Endometrial microvascular endothelial cells (primary cell): ENCODE results near the gene CCDC13. TPM values are rescaled to one million over a fixed set of nuclear protein-coding genes. Genes with fewer than 3 reads are reported as not detected.

Experiments used
- in situ Hi-C: cut with HindIII; loops from 2 replicates; pipeline ENCODE4 v1.10.0; 2017; ENCODE audit warnings: low sequenced_read_pairs, low pct_unique_long_range_greater_than_20kb; ENCODE audit errors: inconsistent ontology term
- total RNA-seq: library from RNA; depleted of rRNA; stranded (reverse); fragments of >200 nt; gene quantifications from one replicate; pipeline ENCODE4 v1.2.3, GENCODE V29; 2015; ENCODE audit errors: inconsistent ontology term

The CCDC13 gene
- total RNA-seq, 1 donor from 2014 or later = not detected

- in situ Hi-C loops = no loop called here
Observed at GRCh38 chr3:42762046-42762724, 10.9 kb downstream of the CCDC13 start.

DNA sequence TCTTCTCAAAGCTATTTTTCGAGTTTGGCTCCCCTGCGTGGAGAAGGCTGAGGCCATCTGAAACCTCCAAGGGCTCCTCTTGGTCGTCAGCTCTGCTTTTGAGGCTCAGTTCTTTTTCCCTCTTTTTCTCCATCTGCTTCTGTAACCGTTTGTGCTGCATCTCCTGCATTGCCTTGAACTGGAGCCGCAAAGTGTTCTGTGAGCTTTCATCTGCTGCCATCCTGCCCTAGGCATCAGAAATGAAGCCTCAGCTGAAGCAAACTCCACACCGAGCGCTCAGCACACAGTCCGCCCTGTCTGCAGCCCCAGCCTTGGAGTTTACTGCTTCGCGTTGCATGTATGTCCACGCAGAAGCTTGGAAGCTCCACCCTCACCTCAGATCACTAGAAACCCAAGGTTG, 14.9 kb downstream of the CCDC13 start:
- in situ Hi-C loops = no loop called here

- in situ Hi-C loops = no loop called here
Observed at GRCh38 chr3:42756681-42757213, 16.3 kb downstream of the CCDC13 start.

DNA sequence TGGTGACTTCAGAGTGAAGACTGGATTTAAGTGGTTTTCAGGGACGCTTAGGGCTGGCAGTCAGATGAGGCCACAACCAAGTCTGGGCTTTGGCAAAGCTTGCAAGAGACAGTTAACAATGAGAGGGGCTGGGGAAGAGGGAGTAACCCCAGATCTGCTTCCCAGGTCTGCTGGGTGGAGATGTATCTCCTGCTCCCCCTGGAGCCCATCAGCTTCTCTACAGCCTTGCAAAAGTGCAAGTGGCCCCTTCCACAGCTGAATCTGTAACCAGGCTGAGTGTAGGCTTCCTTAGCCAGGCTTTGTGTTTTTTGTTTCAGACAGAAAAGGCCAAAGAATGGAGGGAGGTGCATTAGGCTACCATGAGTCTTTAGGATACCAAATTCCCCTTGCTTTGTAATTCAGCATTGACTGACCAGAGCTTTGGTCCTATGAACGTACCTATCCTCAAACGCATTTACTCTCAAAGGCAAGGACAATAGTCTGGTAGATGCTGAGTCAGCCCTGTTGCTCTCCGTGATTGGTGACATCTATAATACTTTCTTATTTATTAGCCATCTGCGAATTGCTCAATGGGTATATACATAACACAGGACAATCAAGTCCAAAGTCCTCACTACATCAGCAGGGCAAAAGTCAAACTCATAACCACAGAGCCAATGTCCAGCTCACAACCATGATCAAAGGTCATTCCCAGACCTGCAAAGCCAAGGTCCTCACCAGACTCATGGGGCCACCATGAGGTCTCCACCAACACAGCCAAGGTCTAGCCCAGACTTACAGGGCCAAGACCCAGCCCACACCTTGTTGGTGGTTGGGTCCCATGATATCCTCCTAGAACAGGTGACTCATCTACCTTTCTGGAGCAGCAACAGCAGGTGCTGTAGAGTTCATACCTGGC, 17.1 kb downstream of the CCDC13 start:
- in situ Hi-C loops = no loop called here

DNA sequence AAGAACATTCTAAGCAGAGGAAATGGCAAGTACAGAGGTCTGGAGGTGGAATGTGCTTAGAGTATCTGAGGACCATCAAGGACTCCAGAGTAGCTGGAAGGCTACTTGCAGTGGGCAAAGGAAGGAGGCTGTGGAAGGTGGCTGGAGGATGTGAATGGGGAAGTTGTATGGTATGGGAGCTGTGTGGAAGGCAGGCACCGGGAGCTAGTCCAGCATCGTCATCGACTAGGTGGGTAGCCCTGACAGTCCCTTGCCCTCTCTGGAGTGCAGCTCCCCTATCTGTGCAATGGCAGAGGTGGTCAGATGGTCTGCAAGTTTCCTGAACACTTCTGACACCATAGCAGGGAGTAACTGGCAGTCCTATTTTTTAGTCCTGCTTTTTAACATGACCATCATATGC, 19.3 kb downstream of the CCDC13 start:
- in situ Hi-C loops = no loop called here

- in situ Hi-C loops = no loop called here
Observed at GRCh38 chr3:42752961-42753360, 20.1 kb downstream of the CCDC13 start.

- in situ Hi-C loops = no loop called here
Observed at GRCh38 chr3:42752441-42752840, 20.6 kb downstream of the CCDC13 start.

DNA sequence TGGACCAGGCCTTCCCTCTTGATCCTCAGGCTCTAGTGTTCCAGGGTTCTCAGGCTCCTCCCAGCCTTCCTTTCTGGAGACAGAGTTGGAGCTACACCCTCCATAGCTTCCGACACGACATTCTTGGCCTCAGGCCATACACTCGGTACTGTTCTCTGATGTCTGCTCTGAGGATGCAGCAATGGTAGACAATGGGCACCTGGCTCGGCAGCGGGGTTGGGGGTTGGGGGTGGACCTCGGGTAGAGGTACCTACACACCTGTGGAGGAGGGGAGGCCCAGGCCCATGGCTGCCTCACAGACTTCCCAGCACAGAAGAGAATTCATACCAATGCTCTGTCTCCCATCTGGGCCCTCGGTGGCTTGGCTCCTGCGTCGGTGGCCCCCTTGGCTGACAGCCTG, 21.4 kb downstream of the CCDC13 start:
- in situ Hi-C loops = no loop called here

DNA sequence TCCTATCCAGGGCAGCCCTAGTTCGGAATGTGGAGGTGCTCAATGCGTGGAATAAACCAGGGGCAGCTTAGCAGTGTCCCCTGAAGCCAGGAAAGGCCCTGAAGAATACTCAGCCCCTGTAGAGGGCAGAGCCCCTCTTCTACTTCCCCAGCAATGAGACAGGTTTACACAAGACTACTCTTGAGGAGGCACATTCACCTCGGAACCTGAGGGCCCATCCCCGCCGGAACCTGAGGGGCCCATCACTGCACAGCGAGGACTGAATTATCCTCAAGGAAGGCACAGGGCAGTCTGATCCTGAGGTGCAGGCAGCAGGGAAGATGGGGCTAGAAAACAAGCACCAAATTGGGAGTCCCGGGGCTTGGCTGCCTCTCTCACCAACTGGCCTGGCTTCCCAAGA, 22.2 kb downstream of the CCDC13 start:
- in situ Hi-C loops = no loop called here

- in situ Hi-C loops = no loop called here
Observed at GRCh38 chr3:42749753-42750231, 23.3 kb downstream of the CCDC13 start.

GRCh38 chr3:42749025-42749752, 23.9 kb downstream of the CCDC13 start:
- in situ Hi-C loops = no loop called here

GRCh38 chr3:42747581-42747980, 25.5 kb downstream of the CCDC13 start:
- in situ Hi-C loops = no loop called here

DNA sequence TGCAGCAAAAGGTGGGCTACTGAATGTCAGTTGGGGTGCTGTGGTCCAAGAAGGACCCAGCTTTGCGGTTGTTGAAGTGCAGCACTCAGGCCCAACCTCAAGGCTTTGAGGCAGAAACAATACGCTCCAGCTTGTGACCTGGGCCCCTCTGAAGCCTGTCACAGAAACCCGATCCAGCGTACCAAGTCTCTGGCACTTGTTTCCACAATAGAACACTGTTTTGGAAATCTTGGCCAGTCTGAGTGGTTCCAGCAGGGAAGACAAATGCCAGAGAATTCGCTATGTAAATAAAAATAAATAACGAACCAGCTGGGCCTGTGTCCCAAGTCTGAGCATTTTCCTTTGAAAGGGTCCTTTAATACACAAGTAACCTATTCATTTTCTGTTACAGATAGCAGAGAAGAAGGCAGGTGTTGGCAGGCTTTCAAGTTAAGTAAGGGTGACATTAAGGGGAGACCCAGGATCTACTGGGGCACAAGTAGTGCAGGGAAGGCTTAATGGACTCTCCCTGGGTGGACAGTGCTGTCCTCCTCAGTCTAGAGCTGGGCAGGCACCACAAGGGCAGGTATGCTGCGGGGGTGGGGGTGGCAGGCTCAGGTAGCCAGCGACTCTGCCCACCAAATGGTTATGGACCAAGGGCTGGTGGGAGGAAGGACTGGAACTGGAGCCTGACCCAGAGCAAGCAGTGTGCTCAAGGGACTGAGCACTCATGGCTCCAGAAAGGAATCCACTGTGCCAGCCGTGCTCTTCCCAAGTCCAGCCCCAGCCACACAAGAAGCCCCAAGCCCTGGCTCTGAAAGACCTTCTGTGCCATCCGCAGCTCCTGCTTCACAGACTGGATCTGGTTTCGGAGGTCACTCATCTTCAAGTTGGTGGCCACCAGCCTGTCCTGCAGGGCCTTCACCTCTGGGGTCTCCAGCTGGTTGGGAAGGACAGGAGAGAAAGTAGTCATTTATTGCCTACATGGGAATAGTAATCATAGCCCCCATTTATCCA, 26.3 kb downstream of the CCDC13 start:
- in situ Hi-C loops = no loop called here

DNA sequence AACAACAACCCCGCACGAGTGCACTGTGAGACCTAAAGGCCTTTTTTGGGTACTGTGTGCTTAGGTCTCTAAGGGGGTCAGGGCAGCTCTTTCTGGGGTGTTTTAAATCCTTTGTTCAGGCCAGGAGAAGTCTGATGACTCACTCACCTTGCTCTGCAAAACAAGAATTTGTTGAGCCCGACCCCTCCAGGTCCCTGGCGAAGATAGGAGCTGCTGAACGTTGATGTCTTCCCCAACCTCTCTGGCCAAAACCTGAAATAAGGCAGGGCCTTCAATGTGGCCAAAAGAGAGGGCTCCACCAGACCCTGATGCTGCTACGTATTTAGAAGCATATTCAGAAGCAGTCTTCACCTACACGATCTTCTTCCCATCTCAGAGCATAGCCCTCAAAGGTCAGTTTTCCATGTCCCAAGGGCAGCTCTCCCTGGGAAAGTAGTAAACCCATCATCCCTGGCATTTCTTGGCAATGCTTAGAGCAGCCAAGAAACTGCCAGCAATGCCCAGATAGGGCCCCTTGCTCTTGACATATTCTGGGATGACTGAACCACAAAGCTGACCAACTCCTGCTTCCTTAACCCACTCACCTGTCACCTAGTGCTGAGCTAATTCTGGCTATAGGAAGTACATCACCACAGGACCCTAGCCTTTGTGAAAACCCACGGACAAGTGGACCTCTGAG, 27.1 kb downstream of the CCDC13 start:
- in situ Hi-C loops = no loop called here

DNA sequence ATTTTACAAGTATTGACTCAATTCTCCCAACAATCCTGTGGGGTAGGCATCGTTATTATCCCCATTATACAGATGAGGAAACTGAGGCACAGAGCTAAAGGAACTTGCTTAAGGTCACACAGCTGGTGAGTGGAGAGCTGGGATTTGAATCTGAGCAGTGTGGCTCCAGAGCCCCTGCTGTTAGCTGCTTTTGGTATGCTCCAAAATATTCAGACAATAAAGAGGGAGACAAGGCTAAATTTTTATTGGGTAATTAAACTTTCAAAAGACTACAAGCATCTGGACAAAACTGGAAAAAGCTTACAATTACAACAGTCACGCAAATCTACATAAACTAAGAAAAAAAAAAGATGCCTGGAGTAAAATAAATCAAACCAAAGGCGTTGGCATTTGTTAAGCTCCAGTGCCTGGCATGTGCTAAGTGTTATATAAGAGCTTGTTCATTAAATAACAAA, 27.7 kb downstream of the CCDC13 start:
- in situ Hi-C loops = no loop called here

DNA sequence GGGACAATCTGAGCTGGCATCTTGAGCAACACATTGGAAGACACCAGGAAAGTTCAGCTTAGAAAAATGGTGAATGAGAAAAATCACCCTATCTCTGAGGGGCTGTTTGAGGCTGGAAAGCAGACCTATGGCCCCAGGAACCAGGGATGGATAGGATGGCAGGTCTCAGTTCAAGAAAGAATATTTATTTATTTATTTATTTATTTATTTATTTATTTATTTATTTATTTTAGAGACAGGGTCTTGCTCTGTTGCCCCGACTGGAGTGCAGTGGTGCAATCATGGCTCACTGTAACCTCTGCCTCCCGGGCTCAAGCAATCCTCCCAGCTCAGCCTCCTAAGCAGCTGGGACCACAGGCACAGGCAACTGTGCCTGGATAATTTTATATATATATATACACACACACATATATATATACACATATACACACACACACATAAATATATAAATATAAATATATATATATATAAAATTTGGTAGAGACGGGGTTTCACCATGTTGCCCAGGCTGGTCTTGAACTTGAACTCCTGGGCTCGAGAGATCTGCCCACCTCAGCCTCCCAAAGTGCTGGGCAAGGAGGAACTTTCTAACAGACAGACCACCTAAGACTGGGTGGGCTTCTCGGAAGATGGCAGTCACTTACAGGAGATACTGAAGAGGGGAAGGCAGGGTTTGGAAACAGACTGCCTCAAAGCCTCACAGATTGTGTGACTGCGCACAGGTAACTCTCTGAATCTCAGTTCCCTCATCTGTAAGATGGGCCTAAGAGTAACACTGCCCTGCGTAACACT, 29.7 kb downstream of the CCDC13 start:
- in situ Hi-C loops = no loop called here

GRCh38 chr3:42742688-42743087, 30.4 kb downstream of the CCDC13 start:
- in situ Hi-C loops = no loop called here
